Measurements from ENCODE around the gene LYPD3. TPM values are rescaled to one million over a fixed set of nuclear protein-coding genes. Genes with fewer than 3 reads are reported as not detected.
"Not testable (repeated sequence)": the region's sequence is repeated elsewhere in the genome, so short reads cannot be mapped to it uniquely, and the experiment has no call there.

Gene LYPD3
- total RNA-seq, result not detected
- polyA plus RNA-seq, result under 1 TPM in 2 of 3 donors, not detected in 1; 0.12 to 0.26 TPM
- long read RNA-seq, donor 1, result 0 reads
- long read RNA-seq, donor 2, result 0 reads

DNA sequence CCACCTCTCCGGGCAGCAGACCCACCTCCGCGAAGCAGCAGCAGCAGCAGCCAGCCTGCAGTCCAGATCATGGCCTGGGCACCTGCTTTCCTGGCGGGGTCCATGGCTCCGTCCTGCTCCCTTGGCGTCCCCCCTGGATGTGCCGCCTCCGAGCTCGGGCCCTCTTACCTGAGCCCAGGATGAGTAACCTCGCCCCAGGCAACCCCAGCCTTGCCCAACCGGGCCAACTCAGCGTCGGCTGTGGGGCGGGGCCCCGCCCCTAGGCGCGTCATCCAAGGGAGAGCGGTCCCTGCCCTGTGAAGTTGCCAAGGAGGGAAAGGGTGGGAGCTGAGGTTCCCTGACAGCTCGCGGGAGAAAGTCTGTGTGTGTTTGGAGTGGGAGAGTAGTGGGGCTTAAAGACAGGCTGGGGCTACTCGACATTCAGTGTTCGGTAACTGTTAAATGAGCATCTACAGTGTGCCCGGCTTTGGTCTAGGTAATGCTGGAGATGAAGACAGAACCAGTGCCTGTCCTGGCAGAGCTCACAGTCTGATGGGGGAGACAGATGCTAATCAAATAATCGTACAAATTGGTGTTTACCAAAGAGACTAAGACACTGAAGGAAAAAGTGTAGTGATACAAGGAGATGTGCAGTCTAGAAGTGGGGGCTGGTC lies at the start of gene LYPD3:
LYPD3 (minus strand) TSS at position 141 of the 653 bp plus-strand sequence; CDS start at position 104, 37 bp downstream.
- DNase-seq (peak in 1 of 2 donors; percentile 33), ATAC-seq (no peak)
- Histone ChIP-seq H3K27me3 (ENCODE audit: insufficient read depth in 3 of 3, low read length in 2 of 3) (peaks cover 0 to 17% (median 9%) of the 10 kb centered on the region in 3 donors), H3K27ac (no peak within 1 kb of the TSS), H3K4me1 (peaks cover 3% of the 10 kb centered on the region), H3K9me3 (no peaks in the 10 kb centered on the region), H3K36me3 (ENCODE audit: insufficient read depth in 1 of 2, low read depth in 1 of 2) (no peaks in the 10 kb centered on the region), H3K4me3 (peak within 1 kb of the TSS; percentile 82)
- intact Hi-C loops (cut with DNase I), result loop anchor here in 1 of 2 donors (5.0 kb wide), 1 partner anchor 37 kb away; the partner anchor contains the start of gene PHLDB3
- no peak for TF ChIP-seq CTCF (IDR thresholded peaks at IDR 0.05)
- WGBS, 3 donors, result 26 to 28% (median 27%) methylated on average over 24 of the region's 24 CpGs

DNA sequence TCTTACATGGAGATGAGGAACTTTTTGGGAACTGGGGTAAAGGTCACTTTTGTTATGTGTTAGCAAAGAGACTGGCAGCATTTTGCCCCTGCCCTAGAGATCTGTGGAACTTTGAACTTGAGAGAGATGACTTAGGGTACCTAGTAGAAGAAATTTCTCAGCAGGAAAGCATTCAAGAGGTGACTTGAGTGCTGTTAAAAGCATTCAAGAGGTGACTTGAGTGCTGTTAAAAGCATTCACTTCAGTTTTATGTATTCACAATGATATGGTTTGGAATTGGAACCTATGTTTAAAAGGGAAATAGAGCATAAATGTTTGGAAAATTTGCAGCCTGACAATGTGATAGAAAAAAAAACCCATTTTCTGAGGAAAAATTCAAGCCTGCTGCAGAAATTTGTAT lies 47.0 kb upstream of the LYPD3 start:
- intact Hi-C loops (cut with DNase I); H3K27me3 ChIP-seq (ENCODE audit: insufficient read depth in 3 of 3, low read length in 2 of 3); ATAC-seq; H3K27ac ChIP-seq; H3K9me3 ChIP-seq; H3K4me1 ChIP-seq; H3K4me3 ChIP-seq; DNase-seq: not testable (repeated sequence)
- H3K36me3 ChIP-seq (ENCODE audit: insufficient read depth in 1 of 2, low read depth in 1 of 2), result peaks cover 0 to 39% of the 10 kb centered on the region in 2 donors

GRCh38 chr19:43511324-43511723 lies 45.9 kb upstream of the LYPD3 start:
- no peak for TF ChIP-seq CTCF (IDR thresholded peaks at IDR 0.05)
- 92 to 94% (median 93%) methylated on average over 5 of the region's 5 CpGs for WGBS, 3 donors
- H3K4me3 ChIP-seq, result no peak overlapping the region
- H3K9me3 ChIP-seq, result no peaks in the 10 kb centered on the region
- peaks cover 0 to 39% of the 10 kb centered on the region in 2 donors for H3K36me3 ChIP-seq (ENCODE audit: insufficient read depth in 1 of 2, low read depth in 1 of 2)
- no peaks in the 10 kb centered on the region for H3K27me3 ChIP-seq (ENCODE audit: insufficient read depth in 3 of 3, low read length in 2 of 3)
- DNase-seq (no peak), ATAC-seq (no peak)
- intact Hi-C loops (cut with DNase I), result no loop called here
- no peak overlapping the region for H3K27ac ChIP-seq
- no peaks in the 10 kb centered on the region for H3K4me1 ChIP-seq

- no peak overlapping the region for H3K4me3 ChIP-seq
- ATAC-seq (no peak), DNase-seq (no peak)
- peaks cover 0 to 39% of the 10 kb centered on the region in 2 donors for H3K36me3 ChIP-seq (ENCODE audit: insufficient read depth in 1 of 2, low read depth in 1 of 2)
- no peak for TF ChIP-seq CTCF (IDR thresholded peaks at IDR 0.05)
- no peaks in the 10 kb centered on the region for H3K4me1 ChIP-seq
- no peaks in the 10 kb centered on the region for H3K27me3 ChIP-seq (ENCODE audit: insufficient read depth in 3 of 3, low read length in 2 of 3)
- intact Hi-C loops (cut with DNase I), result no loop called here
- H3K9me3 ChIP-seq, result no peaks in the 10 kb centered on the region
- no peak overlapping the region for H3K27ac ChIP-seq
- 97 to 98% (median 98%) methylated on average over 9 of the region's 9 CpGs for WGBS, 3 donors
Measured at GRCh38 chr19:43510713-43511112, 45.3 kb upstream of the LYPD3 start.

GRCh38 chr19:43507880-43508279 lies 42.5 kb upstream of the LYPD3 start:
- Histone ChIP-seq H3K27me3 (ENCODE audit: insufficient read depth in 3 of 3, low read length in 2 of 3) (no peaks in the 10 kb centered on the region), H3K36me3 (ENCODE audit: insufficient read depth in 1 of 2, low read depth in 1 of 2) (peaks cover 0 to 32% of the 10 kb centered on the region in 2 donors), H3K27ac (no peak overlapping the region), H3K4me1 (peaks cover 10% of the 10 kb centered on the region), H3K9me3 (no peaks in the 10 kb centered on the region), H3K4me3 (no peak overlapping the region)
- DNase-seq, result no peak
- no peak for TF ChIP-seq CTCF (IDR thresholded peaks at IDR 0.05)
- intact Hi-C loops (cut with DNase I), result no loop called here
- no peak for ATAC-seq
- WGBS, 3 donors, result 79 to 89% (median 80%) methylated on average over 2 of the region's 2 CpGs
